ENCODE data around the gene CUEDC1. TPM values are rescaled to one million over a fixed set of nuclear protein-coding genes. Genes with fewer than 3 reads are reported as not detected.

Gene CUEDC1
- total and polyA plus RNA-seq, 9 of the 15 experiments (the other 6 are each of a cell fraction or from before 2014, with no cell fraction given): 0.20 to 4.1 (median 1.6) TPM; not detected in 1

DNA sequence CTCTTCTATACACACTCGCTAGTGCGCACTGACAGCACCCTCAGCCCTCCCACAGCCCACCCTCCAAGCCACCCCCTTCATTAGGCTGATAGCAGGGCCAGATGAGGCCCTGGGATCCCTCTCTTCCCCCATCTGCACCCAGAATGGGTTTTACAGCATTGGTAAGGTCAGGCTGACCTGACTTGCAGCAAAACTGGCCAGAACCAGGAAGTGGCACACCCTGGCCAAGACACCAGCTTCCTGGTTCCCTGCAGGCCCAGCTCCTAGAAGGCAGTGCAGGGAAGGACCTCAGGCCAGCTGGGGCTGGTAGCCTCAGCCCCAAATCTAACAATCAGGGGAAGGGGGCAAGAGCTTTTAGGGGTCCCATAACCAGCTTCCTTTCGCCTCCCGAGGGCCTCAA lies 55.4 kb downstream of the CUEDC1 start:
- FAIRE-seq (no peak), ATAC-seq (no peak), DNase-seq (ENCODE audit: extremely low read depth in 1 of 4, low spot score in 3 of 4) (no peak)
- peaks cover 2 to 57% of the 10 kb centered on the region in 2 experiments; a peak in 4 of 5 replicates for H3K27me3 ChIP-seq (ENCODE audit: control insufficient read depth in 2 of 2, insufficient read depth in 2 of 2, low read length in 2 of 2)
- H3K4me2 ChIP-seq (ENCODE audit: insufficient read depth, low read length): no peak overlapping the region
- no peak overlapping the region for H3K9ac ChIP-seq (ENCODE audit: insufficient read depth in 1 of 2, low read depth in 2 of 2, low read length in 2 of 2)
- no TSS peak for BruUV-seq (replicated peaks)
- WGBS (ENCODE audit: insufficient coverage, low coverage, missing lambda C conversion rate): 34% methylated on average over 4 of the region's 4 CpGs
- H2AFZ ChIP-seq (ENCODE audit: low read depth, low read length): no peak overlapping the region
- no peaks in the 10 kb centered on the region for H3K9me1 ChIP-seq (ENCODE audit: control insufficient read depth, insufficient read depth, low read length)
- peaks cover 0 to 8% of the 10 kb centered on the region in 2 experiments; a peak in 2 of 5 replicates for H3K4me1 ChIP-seq (replicated peaks in 1 of 2; ENCODE audit: control insufficient read depth in 2 of 2, insufficient read depth in 2 of 2, low read length in 2 of 2)
- ChIA-PET POLR2A (no interaction called here), CTCF (ENCODE audit: low intra/inter-chr PET ratio) (no interaction called here)
- in situ Hi-C loops (cut with MboI): no loop called here
- no peaks in the 10 kb centered on the region for H3K36me3 ChIP-seq (ENCODE audit: control insufficient read depth, insufficient read depth, low read length)
- H3K4me3 ChIP-seq: no peak overlapping the region
- H3K79me2 ChIP-seq (ENCODE audit: control insufficient read depth, insufficient read depth, low read length): no peaks in the 10 kb centered on the region
- intact Hi-C loops (cut with micrococcal nuclease): loop anchor here (10.0 kb wide), 1 partner anchor 215 kb away; no protein-coding TSS in a partner anchor
- H3K9me3 ChIP-seq (replicated peaks; ENCODE audit: control insufficient read depth, insufficient read depth, low read depth, low read length): no peaks in the 10 kb centered on the region
- no peak overlapping the region for H3K27ac ChIP-seq (ENCODE audit: extremely low read depth, low read depth, low read length)
- TF ChIP-seq EHMT2 (IDR thresholded peaks at IDR 0.05): no peak
- TF ChIP-seq ELF1 (tag; IDR thresholded peaks at IDR 0.05): peak; percentile 56
- peaks cover 5% of the 10 kb centered on the region; the same call in 1 of the 2 replicates for H4K20me1 ChIP-seq (replicated peaks; ENCODE audit: control insufficient read depth, insufficient read depth, low read length)

DNA sequence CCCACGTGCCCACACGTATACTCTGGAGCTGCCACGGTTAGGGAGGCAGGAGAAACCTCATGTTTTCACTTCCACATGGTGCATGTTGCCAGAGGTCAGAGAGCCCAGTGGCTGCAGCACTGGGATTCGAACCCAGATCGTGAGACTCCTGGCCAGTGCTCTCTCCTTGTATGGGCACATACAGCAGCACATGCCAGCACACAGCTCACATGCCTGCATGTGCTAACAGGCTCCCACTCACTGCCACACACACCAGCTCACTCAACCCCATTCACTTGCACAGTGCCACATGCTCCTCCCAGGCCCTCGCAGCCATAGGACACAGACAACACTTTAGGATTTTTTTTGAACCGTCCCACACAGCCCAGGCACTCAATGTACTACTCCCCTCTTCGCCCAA lies 55.8 kb downstream of the CUEDC1 start:
- H3K9ac ChIP-seq (ENCODE audit: insufficient read depth in 1 of 2, low read depth in 2 of 2, low read length in 2 of 2): peak overlapping the region in 1 of 2 experiments; percentile 36; a peak in 2 of 4 replicates

More for the DNA sequence above, 55.8 kb downstream of the CUEDC1 start:
- ChIA-PET POLR2A (no interaction called here), CTCF (ENCODE audit: low intra/inter-chr PET ratio) (no interaction called here)
- no peak overlapping the region for H3K4me2 ChIP-seq (ENCODE audit: insufficient read depth, low read length)
- no peaks in the 10 kb centered on the region for H3K9me1 ChIP-seq (ENCODE audit: control insufficient read depth, insufficient read depth, low read length)
- ATAC-seq (no peak), FAIRE-seq (no peak), DNase-seq (ENCODE audit: extremely low read depth in 1 of 4, low spot score in 3 of 4) (no peak)
- no peaks in the 10 kb centered on the region for H3K79me2 ChIP-seq (ENCODE audit: control insufficient read depth, insufficient read depth, low read length)
- H4K20me1 ChIP-seq (replicated peaks; ENCODE audit: control insufficient read depth, insufficient read depth, low read length): peaks cover 5% of the 10 kb centered on the region; the same call in 1 of the 2 replicates
- H3K36me3 ChIP-seq (ENCODE audit: control insufficient read depth, insufficient read depth, low read length): no peaks in the 10 kb centered on the region
- no peak overlapping the region for H3K27ac ChIP-seq (ENCODE audit: extremely low read depth, low read depth, low read length)
- no peak overlapping the region for H3K4me3 ChIP-seq
- H3K9me3 ChIP-seq (replicated peaks; ENCODE audit: control insufficient read depth, insufficient read depth, low read depth, low read length): no peaks in the 10 kb centered on the region
- H3K4me1 ChIP-seq (replicated peaks in 1 of 2; ENCODE audit: control insufficient read depth in 2 of 2, insufficient read depth in 2 of 2, low read length in 2 of 2): peaks cover 0 to 8% of the 10 kb centered on the region in 2 experiments; a peak in 2 of 5 replicates
- H2AFZ ChIP-seq (ENCODE audit: low read depth, low read length): no peak overlapping the region
- H3K27me3 ChIP-seq (ENCODE audit: control insufficient read depth in 2 of 2, insufficient read depth in 2 of 2, low read length in 2 of 2): peaks cover 2 to 53% of the 10 kb centered on the region in 2 experiments; a peak in 3 of 5 replicates
- in situ Hi-C loops (cut with MboI) (no loop called here), intact Hi-C loops (cut with micrococcal nuclease) (loop anchor here (10.0 kb wide), 1 partner anchor 215 kb away; no protein-coding TSS in a partner anchor)
- no TSS peak for BruUV-seq (replicated peaks)
- 7% methylated on average over 8 of the region's 8 CpGs for WGBS (ENCODE audit: insufficient coverage, low coverage, missing lambda C conversion rate)
- no peak for TF ChIP-seq CAMTA2 (CRISPR knock-in tag; conservative IDR thresholded peaks at IDR 0.05)
